ENCODE measurements around the gene TMEM272. TPM values are rescaled to one million over a fixed set of nuclear protein-coding genes. Genes with fewer than 3 reads are reported as not detected.

The TMEM272 gene
- total and polyA plus RNA-seq, 2 of the 4 experiments (the other 2 are of a cell fraction) = not detected

GRCh38 chr13:51873117-51873798 is 28.3 kb upstream of the TMEM272 start:
- intact Hi-C loops (cut with micrococcal nuclease) = no loop called here
- no TSS peak for BruUV-seq (replicated peaks)

More at GRCh38 chr13:51873117-51873798, 28.3 kb upstream of the TMEM272 start:
- Histone ChIP-seq H2BK20ac (ENCODE audit: low read depth, low read length) (no peak overlapping the region), H4K8ac (ENCODE audit: low read depth in 2 of 2, low read length in 2 of 2) (no peak overlapping the region), H3K36me3 (ENCODE audit: control insufficient read depth, insufficient read depth, low read length) (no peaks in the 10 kb centered on the region), H3K18ac (ENCODE audit: low read depth, low read length) (no peak overlapping the region), H3K27me3 (ENCODE audit: control insufficient read depth, insufficient read depth, low read length) (peaks cover 43% of the 10 kb centered on the region), H3K9ac (ENCODE audit: low read depth, low read length) (no peak overlapping the region), H3K4me1 (ENCODE audit: control insufficient read depth, insufficient read depth, low read length) (no peaks in the 10 kb centered on the region), H3K9me1 (ENCODE audit: insufficient read depth, low read length) (no peaks in the 10 kb centered on the region), H3K23ac (ENCODE audit: low read depth, low read length) (no peak overlapping the region), H4K20me1 (ENCODE audit: insufficient read depth, low read length) (no peaks in the 10 kb centered on the region), H2AFZ (replicated peaks; ENCODE audit: low read length, poor library complexity) (no peak overlapping the region), H3K14ac (replicated peaks; ENCODE audit: low read depth, low read length) (no peak overlapping the region), H2BK15ac (ENCODE audit: low read depth, low read length) (no peak overlapping the region), H3K27ac (ENCODE audit: insufficient read depth, low read length) (no peak overlapping the region), H3K56ac (ENCODE audit: extremely low read depth, insufficient read depth, low read length) (no peak overlapping the region), H2AK9ac (replicated peaks; ENCODE audit: low read depth, low read length, poor library complexity) (no peak overlapping the region), H3K4ac (ENCODE audit: low read depth, low read length) (no peak overlapping the region), H2AK5ac (ENCODE audit: low read depth, low read length) (no peak overlapping the region), H2BK5ac (ENCODE audit: low read depth, low read length, poor library complexity, severe bottlenecking) (no peak overlapping the region), H3K9me3 (ENCODE audit: control insufficient read depth, insufficient read depth, low read length) (no peaks in the 10 kb centered on the region; the same call in 1 of the 2 replicates), H3K4me3 (ENCODE audit: insufficient read depth, low read depth, low read length) (no peak overlapping the region), H4K5ac (ENCODE audit: low read depth, low read length) (no peak overlapping the region), H2BK120ac (ENCODE audit: low read depth, low read length) (no peak overlapping the region), H4K91ac (ENCODE audit: insufficient read depth, low read depth, low read length) (no peak overlapping the region), H3K4me2 (ENCODE audit: low read depth, low read length) (no peak overlapping the region), H3K79me1 (ENCODE audit: low read depth in 1 of 2, low read length in 2 of 2) (no peaks in the 10 kb centered on the region)
- dilution Hi-C loops (cut with HindIII; ENCODE audit: low sequenced_read_pairs, unreplicated experiment) (no loop called here), in situ Hi-C loops (cut with MboI; ENCODE audit: low sequenced_read_pairs) (no loop called here)
- POLR2A ChIA-PET (ENCODE audit: unreplicated experiment) = no interaction called here
- WGBS, 2 experiments (ENCODE audit: extremely low coverage in 2 of 2, insufficient read length in 1 of 2) = no CpG with 5 or more reads among the region's 6 CpGs
- CTCF ChIA-PET = interaction anchor here (0.5 to 1.0 kb wide), 2 partner anchors 11 to 14 kb away, joined by 3 to 4 read pairs; no protein-coding TSS in a partner anchor
- ATAC-seq (ENCODE audit: low read depth) (no peak), DNase-seq (no peak)
- no peak for TF ChIP-seq CHD1 (IDR thresholded peaks at IDR 0.05; ENCODE audit: low read depth, low read length)
- no peak for TF ChIP-seq BHLHE40 (IDR thresholded peaks at IDR 0.05; ENCODE audit: low read depth, low read length)
- no peak for TF ChIP-seq RCOR1 (IDR thresholded peaks at IDR 0.05; ENCODE audit: insufficient replicate concordance, low read length)
- TF ChIP-seq CEBPB (IDR thresholded peaks at IDR 0.05; ENCODE audit: low read depth, low read length) = no peak
- no peak for TF ChIP-seq CTCF (conservative IDR thresholded peaks at IDR 0.05; ENCODE audit: low read depth, low read length)
- TF ChIP-seq MAZ (IDR thresholded peaks at IDR 0.05; ENCODE audit: borderline replicate concordance, low read depth, low read length) = no peak
- no peak for TF ChIP-seq SMC3 (IDR thresholded peaks at IDR 0.05; ENCODE audit: low read depth, low read length)
- no peak for TF ChIP-seq NFE2L2 (IDR thresholded peaks at IDR 0.05; ENCODE audit: low read depth, low read length)
- no peak for TF ChIP-seq ELK1 (IDR thresholded peaks at IDR 0.05; ENCODE audit: borderline replicate concordance, low read depth, low read length)
- no peak for TF ChIP-seq RAD21 (IDR thresholded peaks at IDR 0.05; ENCODE audit: low read length)
- no peak for TF ChIP-seq MXI1 (IDR thresholded peaks at IDR 0.05; ENCODE audit: borderline replicate concordance, low read depth, low read length)
- no peak for TF ChIP-seq USF2 (IDR thresholded peaks at IDR 0.05; ENCODE audit: low read depth, low read length)
- no peak for TF ChIP-seq POLR2A (IDR thresholded peaks at IDR 0.05; ENCODE audit: low read depth, low read length)
- TF ChIP-seq MAFK (IDR thresholded peaks at IDR 0.05; ENCODE audit: low read depth, low read length) = no peak
- TF ChIP-seq RFX5 (IDR thresholded peaks at IDR 0.05; ENCODE audit: low read depth, low read length) = no peak
- TF ChIP-seq FOS (IDR thresholded peaks at IDR 0.05; ENCODE audit: low read depth, low read length) = no peak
